ENCODE measurements around the gene NELFCD.
A peak's percentile ranks its signal among the peaks of the same experiment; 100 is the strongest.

NELFCD gene

DNA sequence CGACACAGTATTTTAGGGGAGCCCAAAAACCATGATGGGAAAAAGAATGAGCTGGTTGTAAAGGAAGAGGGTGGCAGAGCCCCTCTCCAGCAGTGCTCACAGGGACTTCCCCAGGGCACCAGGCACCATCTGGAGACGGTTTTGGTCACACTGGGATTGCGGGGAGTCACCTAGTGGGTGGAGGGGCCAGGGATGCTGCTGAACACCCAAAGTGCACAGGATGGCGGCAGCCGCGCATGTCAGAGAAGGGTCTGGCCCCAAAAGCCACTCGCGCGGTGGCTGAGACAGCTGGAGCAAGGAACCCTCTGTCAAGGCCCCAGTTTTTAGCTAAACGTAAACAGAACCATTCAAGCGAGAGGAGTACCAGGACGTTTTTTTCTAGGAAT lies 15.2 kb downstream of the NELFCD start:
- no peak overlapping the region for H2AFZ ChIP-seq (ENCODE audit: low read depth, low read length)
- peak overlapping the region; percentile 60 for H3K4me2 ChIP-seq (ENCODE audit: low read length)
- peaks cover 55% of the 10 kb centered on the region for H3K4me1 ChIP-seq (ENCODE audit: low read length)
- H3K9ac ChIP-seq (ENCODE audit: low read length), result peak overlapping the region; percentile 36
- peaks cover 81% of the 10 kb centered on the region for H3K36me3 ChIP-seq (replicated peaks; ENCODE audit: low read depth, low read length)
- H3K79me2 ChIP-seq (ENCODE audit: low read length), result peaks cover 56% of the 10 kb centered on the region
- peak overlapping the region; percentile 87 for H3K27ac ChIP-seq (ENCODE audit: low read length)
- no peaks in the 10 kb centered on the region for H3K9me3 ChIP-seq (ENCODE audit: insufficient read depth, low read length)
- peaks cover 56% of the 10 kb centered on the region for H4K20me1 ChIP-seq (ENCODE audit: insufficient read depth, low read length)
- peak overlapping the region; percentile 30 for H3K4me3 ChIP-seq (ENCODE audit: low read length)
- no peak for TF ChIP-seq EZH2phosphoT487 (IDR thresholded peaks at IDR 0.05; ENCODE audit: low read depth)
- TF ChIP-seq, protein P1, sequence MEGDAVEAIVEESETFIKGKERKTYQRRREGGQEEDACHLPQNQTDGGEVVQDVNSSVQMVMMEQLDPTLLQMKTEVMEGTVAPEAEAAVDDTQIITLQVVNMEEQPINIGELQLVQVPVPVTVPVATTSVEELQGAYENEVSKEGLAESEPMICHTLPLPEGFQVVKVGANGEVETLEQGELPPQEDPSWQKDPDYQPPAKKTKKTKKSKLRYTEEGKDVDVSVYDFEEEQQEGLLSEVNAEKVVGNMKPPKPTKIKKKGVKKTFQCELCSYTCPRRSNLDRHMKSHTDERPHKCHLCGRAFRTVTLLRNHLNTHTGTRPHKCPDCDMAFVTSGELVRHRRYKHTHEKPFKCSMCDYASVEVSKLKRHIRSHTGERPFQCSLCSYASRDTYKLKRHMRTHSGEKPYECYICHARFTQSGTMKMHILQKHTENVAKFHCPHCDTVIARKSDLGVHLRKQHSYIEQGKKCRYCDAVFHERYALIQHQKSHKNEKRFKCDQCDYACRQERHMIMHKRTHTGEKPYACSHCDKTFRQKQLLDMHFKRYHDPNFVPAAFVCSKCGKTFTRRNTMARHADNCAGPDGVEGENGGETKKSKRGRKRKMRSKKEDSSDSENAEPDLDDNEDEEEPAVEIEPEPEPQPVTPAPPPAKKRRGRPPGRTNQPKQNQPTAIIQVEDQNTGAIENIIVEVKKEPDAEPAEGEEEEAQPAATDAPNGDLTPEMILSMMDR (IDR thresholded peaks at IDR 0.05; ENCODE audit: low read depth, low read length), result peak; percentile 16; the same call in 1 of the 2 replicates
- H3K27me3 ChIP-seq (ENCODE audit: low read depth, low read length), result no peaks in the 10 kb centered on the region

DNA sequence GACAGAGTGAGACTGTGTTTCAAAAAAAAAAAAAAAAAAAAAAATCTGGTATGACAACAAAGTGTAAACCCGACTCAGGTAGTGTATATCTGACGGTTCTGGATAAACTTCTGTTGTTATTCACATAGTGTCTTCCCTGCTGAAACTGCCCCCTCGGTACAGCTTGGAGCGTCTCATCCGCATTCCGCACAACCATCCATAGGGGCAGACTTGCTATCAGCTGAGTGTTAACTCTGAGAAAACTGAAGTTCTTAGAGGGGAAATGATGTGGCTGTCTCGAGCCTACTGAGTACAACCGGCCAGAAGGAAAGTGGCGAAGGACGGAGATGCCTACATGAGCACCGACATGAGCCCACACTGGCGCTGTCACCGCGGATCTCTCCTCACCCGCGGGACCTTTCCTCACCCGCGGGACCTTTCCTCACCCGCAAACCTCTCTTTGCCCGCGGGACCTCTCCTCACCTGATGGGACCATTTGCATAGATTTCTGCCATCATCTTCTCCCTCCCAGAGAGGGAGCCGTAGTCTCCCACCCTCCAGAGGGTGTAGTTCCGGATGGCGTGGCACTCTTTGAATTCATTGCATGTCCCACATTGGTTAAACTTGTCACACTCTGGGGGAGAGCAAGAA lies 16.2 kb downstream of the NELFCD start:
- Histone ChIP-seq H3K27me3 (ENCODE audit: low read depth, low read length) (no peaks in the 10 kb centered on the region), H3K79me2 (ENCODE audit: low read length) (peaks cover 66% of the 10 kb centered on the region), H3K9ac (ENCODE audit: low read length) (no peak overlapping the region), H4K20me1 (ENCODE audit: insufficient read depth, low read length) (peaks cover 66% of the 10 kb centered on the region), H3K27ac (ENCODE audit: low read length) (peak overlapping the region; percentile 87), H2AFZ (ENCODE audit: low read depth, low read length) (no peak overlapping the region), H3K9me3 (ENCODE audit: insufficient read depth, low read length) (no peaks in the 10 kb centered on the region), H3K36me3 (replicated peaks; ENCODE audit: low read depth, low read length) (peaks cover 81% of the 10 kb centered on the region), H3K4me1 (ENCODE audit: low read length) (peaks cover 55% of the 10 kb centered on the region), H3K4me3 (ENCODE audit: low read length) (no peak overlapping the region), H3K4me2 (ENCODE audit: low read length) (peak overlapping the region; percentile 60; the same call in 1 of the 2 replicates)
- TF ChIP-seq, protein P1 (IDR thresholded peaks at IDR 0.05; ENCODE audit: low read depth, low read length), result no peak
- TF ChIP-seq EZH2phosphoT487 (IDR thresholded peaks at IDR 0.05; ENCODE audit: low read depth), result no peak

DNA sequence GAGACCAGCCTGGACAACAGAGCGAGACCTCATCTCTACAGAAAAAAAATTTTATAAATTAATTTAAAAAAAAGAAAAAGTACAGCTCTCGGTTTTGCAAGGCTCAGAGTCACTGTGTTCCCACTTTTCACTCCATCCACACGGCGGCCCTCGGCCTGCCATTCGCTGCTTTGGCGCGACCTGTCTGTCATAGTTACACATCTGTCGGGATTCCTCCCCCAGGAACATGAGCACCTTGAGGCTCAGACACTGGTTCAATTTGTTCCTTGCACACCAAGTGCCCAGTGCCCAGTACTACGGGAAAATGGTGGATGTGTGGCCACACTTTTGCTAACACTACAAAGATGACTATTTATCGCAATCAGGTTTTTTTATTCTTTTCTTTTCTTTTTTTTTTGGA lies 17.6 kb downstream of the NELFCD start:
- peaks cover 81% of the 10 kb centered on the region for H3K36me3 ChIP-seq (replicated peaks; ENCODE audit: low read depth, low read length)
- H3K79me2 ChIP-seq (ENCODE audit: low read length), result peaks cover 72% of the 10 kb centered on the region
- H3K9me3 ChIP-seq (ENCODE audit: insufficient read depth, low read length), result no peaks in the 10 kb centered on the region
- no peaks in the 10 kb centered on the region for H3K27me3 ChIP-seq (ENCODE audit: low read depth, low read length)
- TF ChIP-seq EZH2phosphoT487 (IDR thresholded peaks at IDR 0.05; ENCODE audit: low read depth), result no peak
- TF ChIP-seq, protein P1 (IDR thresholded peaks at IDR 0.05; ENCODE audit: low read depth, low read length), result no peak
- no peak overlapping the region for H2AFZ ChIP-seq (ENCODE audit: low read depth, low read length)
- no peak overlapping the region for H3K4me2 ChIP-seq (ENCODE audit: low read length)
- peaks cover 70% of the 10 kb centered on the region for H4K20me1 ChIP-seq (ENCODE audit: insufficient read depth, low read length)
- no peak overlapping the region for H3K27ac ChIP-seq (ENCODE audit: low read length)
- H3K4me3 ChIP-seq (ENCODE audit: low read length), result no peak overlapping the region
- H3K9ac ChIP-seq (ENCODE audit: low read length), result no peak overlapping the region
- peaks cover 56% of the 10 kb centered on the region for H3K4me1 ChIP-seq (ENCODE audit: low read length)

DNA sequence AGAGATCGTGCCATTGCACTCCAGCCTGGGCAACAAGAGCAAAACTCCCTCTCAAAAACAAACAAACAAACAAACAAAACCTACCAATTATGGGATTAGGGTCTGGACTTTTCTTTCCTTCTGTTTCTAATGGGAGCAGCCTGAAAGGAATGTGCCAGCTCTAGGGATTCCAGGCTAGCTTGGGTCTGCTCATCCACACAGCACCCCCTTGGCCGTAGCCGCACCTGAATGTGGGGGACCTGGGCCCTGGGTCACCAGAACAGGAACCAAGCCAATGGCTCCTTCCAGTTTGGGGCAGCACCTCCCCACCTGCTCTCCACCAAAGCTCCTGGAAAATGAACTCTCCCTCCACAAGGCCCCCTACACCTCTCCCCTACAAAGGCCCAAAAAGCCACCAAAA lies 19.3 kb downstream of the NELFCD start:
- Histone ChIP-seq H3K4me1 (ENCODE audit: low read length) (peaks cover 52% of the 10 kb centered on the region), H3K9ac (ENCODE audit: low read length) (no peak overlapping the region), H3K36me3 (replicated peaks; ENCODE audit: low read depth, low read length) (peaks cover 75% of the 10 kb centered on the region), H2AFZ (ENCODE audit: low read depth, low read length) (no peak overlapping the region), H3K4me3 (ENCODE audit: low read length) (no peak overlapping the region), H4K20me1 (ENCODE audit: insufficient read depth, low read length) (peaks cover 63% of the 10 kb centered on the region), H3K27me3 (ENCODE audit: low read depth, low read length) (no peaks in the 10 kb centered on the region), H3K79me2 (ENCODE audit: low read length) (peaks cover 78% of the 10 kb centered on the region), H3K4me2 (ENCODE audit: low read length) (no peak overlapping the region), H3K27ac (ENCODE audit: low read length) (no peak overlapping the region), H3K9me3 (ENCODE audit: insufficient read depth, low read length) (no peaks in the 10 kb centered on the region)
- TF ChIP-seq EZH2phosphoT487 (IDR thresholded peaks at IDR 0.05; ENCODE audit: low read depth), result no peak
- TF ChIP-seq, protein P1 (IDR thresholded peaks at IDR 0.05; ENCODE audit: low read depth, low read length), result no peak

Measured in OCI-LY3 (cell line).